ENCODE measurements around the gene TNFSF10. TPM values are rescaled to one million over a fixed set of nuclear protein-coding genes. Genes with fewer than 3 reads are reported as not detected.
A peak's percentile ranks its signal among the peaks of the same experiment; 100 is the strongest.

TNFSF10 gene
- total and polyA plus RNA-seq, 2 experiments from 2014 or later: not detected

DNA sequence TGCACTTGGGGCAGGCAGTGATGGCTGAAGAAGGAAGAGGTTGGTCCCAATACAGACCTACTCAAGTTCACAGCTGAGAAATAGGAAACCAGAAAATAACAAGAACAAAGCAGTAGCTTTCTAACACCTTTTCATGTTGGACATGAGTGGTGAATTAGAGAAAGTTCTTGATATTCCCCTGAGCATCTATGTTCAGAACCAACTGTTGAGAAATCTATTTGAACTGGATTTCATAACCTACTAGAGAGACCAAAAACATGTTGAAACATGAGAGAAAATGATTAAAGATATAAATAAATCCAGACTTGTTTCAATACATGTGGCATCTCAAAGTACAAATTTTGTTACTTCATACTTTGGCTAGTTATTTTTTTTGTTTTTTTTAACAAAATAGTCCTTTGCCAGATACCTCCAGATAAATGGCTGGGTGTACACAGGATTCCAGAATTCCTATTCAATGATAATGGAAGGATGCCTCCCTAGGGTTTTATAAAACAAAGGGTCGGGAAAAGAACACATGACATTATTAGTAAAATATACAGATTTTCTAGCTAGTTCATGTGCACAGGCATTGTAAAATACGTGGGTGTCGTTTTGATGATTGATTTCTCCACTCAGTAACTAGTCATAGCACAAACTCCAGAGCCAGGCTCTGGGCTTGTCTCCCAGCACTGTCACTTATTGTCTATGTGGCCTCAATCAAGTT lies 34.4 kb upstream of the TNFSF10 start:
- no peaks in the 10 kb centered on the region for H3K9me3 ChIP-seq (ENCODE audit: low read depth)
- DNase-seq (ENCODE audit: low read depth in 1 of 2, low spot score in 1 of 2): peak in 1 of 2 donors; percentile 60
- TF ChIP-seq, protein P1, sequence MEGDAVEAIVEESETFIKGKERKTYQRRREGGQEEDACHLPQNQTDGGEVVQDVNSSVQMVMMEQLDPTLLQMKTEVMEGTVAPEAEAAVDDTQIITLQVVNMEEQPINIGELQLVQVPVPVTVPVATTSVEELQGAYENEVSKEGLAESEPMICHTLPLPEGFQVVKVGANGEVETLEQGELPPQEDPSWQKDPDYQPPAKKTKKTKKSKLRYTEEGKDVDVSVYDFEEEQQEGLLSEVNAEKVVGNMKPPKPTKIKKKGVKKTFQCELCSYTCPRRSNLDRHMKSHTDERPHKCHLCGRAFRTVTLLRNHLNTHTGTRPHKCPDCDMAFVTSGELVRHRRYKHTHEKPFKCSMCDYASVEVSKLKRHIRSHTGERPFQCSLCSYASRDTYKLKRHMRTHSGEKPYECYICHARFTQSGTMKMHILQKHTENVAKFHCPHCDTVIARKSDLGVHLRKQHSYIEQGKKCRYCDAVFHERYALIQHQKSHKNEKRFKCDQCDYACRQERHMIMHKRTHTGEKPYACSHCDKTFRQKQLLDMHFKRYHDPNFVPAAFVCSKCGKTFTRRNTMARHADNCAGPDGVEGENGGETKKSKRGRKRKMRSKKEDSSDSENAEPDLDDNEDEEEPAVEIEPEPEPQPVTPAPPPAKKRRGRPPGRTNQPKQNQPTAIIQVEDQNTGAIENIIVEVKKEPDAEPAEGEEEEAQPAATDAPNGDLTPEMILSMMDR (IDR thresholded peaks at IDR 0.05; ENCODE audit: low read depth, low read length): no peak
- no peak overlapping the region for H3K27ac ChIP-seq
- H3K36me3 ChIP-seq: no peaks in the 10 kb centered on the region
- H3K27me3 ChIP-seq: no peaks in the 10 kb centered on the region
- H3K4me1 ChIP-seq (ENCODE audit: low read depth): no peaks in the 10 kb centered on the region
- H3K4me3 ChIP-seq: no peak overlapping the region

DNA sequence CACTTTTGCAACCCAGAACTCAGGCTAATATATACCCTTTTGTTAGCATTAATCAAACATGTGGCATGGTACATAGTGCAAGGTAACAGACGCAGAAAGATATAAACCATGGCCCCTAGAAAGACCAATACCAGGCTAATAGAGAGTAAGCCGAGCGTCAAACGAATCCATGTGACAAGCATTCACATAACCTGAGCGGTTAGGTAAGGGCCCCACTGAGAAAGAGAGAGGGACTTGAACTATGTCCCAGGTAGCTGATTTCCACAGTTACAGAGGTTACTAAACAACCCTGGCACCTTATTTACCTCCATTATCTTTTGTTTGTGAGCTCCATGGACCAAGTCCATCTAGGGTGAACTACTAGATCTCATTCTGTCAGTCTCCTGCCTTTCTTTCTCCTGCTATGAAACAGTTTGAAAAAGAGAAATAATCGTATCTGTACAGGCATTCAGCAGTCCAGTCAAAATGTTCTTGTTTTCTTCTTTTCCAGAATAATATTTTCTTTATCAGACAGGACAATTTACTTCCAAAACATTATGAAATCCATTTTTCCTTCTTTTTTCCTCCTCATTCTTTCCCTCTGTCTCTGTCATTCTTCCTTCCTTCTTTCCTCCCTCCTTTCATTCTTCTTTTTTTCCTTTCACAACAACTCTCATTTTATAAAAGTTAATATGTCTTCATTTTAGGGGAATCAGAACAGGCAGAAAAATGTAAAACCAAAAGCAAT lies 30.5 kb upstream of the TNFSF10 start:
- Histone ChIP-seq H3K4me1 (ENCODE audit: low read depth) (no peaks in the 10 kb centered on the region), H3K27ac (no peak overlapping the region), H3K36me3 (no peaks in the 10 kb centered on the region), H3K4me3 (no peak overlapping the region), H3K27me3 (no peaks in the 10 kb centered on the region), H3K9me3 (ENCODE audit: low read depth) (no peaks in the 10 kb centered on the region)
- TF ChIP-seq, protein P1 (IDR thresholded peaks at IDR 0.05; ENCODE audit: low read depth, low read length): no peak
- DNase-seq (ENCODE audit: low read depth in 1 of 2, low spot score in 1 of 2): no peak

DNA sequence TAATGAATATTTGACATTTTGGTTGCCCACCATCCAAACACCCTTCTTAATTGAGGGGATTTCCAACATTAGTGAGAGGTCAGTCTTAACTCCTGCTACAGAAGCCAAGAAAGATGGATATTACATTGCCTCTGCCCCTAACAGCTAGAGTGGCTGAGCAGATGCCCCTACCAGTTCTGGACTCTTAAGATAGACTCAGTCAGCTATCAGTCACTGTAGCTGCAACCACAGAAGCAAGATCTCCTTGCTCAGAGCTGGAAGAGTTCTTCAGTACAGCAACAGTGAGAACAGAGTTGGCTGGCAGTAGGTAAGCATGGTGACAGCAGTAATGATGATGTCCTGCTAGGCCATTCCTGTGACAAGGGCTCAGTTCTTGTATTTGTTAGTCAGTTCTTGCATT lies 29.4 kb upstream of the TNFSF10 start:
- Histone ChIP-seq H3K27ac (no peak overlapping the region), H3K9me3 (ENCODE audit: low read depth) (no peaks in the 10 kb centered on the region), H3K27me3 (no peaks in the 10 kb centered on the region), H3K36me3 (no peaks in the 10 kb centered on the region), H3K4me3 (no peak overlapping the region), H3K4me1 (ENCODE audit: low read depth) (no peaks in the 10 kb centered on the region)
- no peak for DNase-seq (ENCODE audit: low read depth in 1 of 2, low spot score in 1 of 2)
- TF ChIP-seq, protein P1 (IDR thresholded peaks at IDR 0.05; ENCODE audit: low read depth, low read length): no peak

DNA sequence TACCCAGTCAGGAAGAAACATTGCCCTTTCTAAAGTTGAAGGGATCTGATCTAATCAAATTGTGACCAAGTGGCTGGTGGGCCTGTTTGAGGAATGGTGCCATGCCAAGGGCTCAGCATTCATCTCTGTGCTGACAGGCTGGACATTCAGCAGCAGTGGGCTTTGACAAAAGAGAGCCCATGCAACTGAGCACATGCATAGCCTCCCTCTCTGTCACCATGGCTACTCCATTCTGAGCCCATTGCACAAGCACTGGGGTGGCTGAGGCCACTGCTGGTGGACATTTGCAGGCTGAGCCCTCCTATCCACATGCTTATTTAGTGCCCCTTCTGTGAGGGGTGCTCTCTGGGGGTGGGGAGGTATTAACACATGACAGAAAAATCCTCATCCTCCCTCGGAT lies 28.6 kb upstream of the TNFSF10 start:
- H3K9me3 ChIP-seq (ENCODE audit: low read depth): no peaks in the 10 kb centered on the region
- H3K4me1 ChIP-seq (ENCODE audit: low read depth): no peaks in the 10 kb centered on the region
- no peak for DNase-seq (ENCODE audit: low read depth in 1 of 2, low spot score in 1 of 2)
- H3K27me3 ChIP-seq: no peaks in the 10 kb centered on the region
- no peak overlapping the region for H3K4me3 ChIP-seq
- no peaks in the 10 kb centered on the region for H3K36me3 ChIP-seq
- H3K27ac ChIP-seq: no peak overlapping the region
- TF ChIP-seq, protein P1 (IDR thresholded peaks at IDR 0.05; ENCODE audit: low read depth, low read length): no peak

DNA sequence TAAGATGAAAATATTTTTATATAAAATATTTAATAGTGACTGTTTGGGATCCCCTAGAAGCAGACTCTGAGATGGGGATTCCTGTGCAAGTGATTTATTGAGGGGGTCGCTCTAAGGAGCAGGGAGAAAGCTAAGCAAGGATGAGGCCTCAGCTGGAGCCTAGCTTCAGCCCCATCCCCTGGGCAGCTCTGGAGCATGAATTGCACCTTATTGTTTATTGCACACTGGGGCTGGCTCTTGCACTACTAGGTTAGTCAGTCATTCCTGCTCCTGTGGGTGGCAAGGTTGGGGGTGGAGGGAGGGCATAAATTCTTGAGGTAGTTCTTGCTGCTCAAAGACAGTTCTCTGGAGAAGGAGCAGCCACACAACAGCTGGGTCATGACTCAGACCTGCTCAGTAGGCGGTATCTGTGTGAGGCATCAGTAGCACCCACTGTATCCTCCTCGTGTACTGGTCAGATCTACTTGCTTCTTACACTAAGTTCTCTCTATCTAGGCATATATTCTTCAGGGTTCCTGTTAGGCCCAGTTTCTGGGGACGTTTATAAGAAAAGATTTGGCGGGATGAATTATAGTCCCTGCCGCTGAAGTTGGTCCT lies 27.2 kb upstream of the TNFSF10 start:
- Histone ChIP-seq H3K27ac (no peak overlapping the region), H3K27me3 (no peaks in the 10 kb centered on the region), H3K4me3 (no peak overlapping the region), H3K4me1 (ENCODE audit: low read depth) (no peaks in the 10 kb centered on the region), H3K36me3 (no peaks in the 10 kb centered on the region), H3K9me3 (ENCODE audit: low read depth) (no peaks in the 10 kb centered on the region)
- TF ChIP-seq, protein P1 (IDR thresholded peaks at IDR 0.05; ENCODE audit: low read depth, low read length): no peak
- DNase-seq (ENCODE audit: low read depth in 1 of 2, low spot score in 1 of 2): peak in 1 of 2 donors; percentile 84
